Liver (tissue), 9 donors: ENCODE measurements around the gene MPST. TPM values are rescaled to one million over a fixed set of nuclear protein-coding genes. Genes with fewer than 3 reads are reported as not detected.

ENCODE experiments used
- DNase-seq: peaks from one replicate; pipeline ENCODE4 v3.0.0-alpha.2; 2017; ENCODE audit warnings: low spot score
- H3K27ac ChIP-seq, 2 donors: one replicate each; pipeline ENCODE4 v1.7.0; 2013; ENCODE audit warnings: inconsistent platforms in 2 of 2, low read length in 2 of 2, control low read depth in 1 of 2, low read depth in 1 of 2, mild to moderate bottlenecking in 1 of 2
- H3K27me3 ChIP-seq, 4 donors: one replicate each; pipeline versions ENCODE4 v1.6.1 to v1.7.0; 2013; ENCODE audit warnings: low read length in 3 of 4, inconsistent platforms in 1 of 4, mild to moderate bottlenecking in 1 of 4, moderate library complexity in 1 of 4; ENCODE audit not compliant: control insufficient read depth in 4 of 4, insufficient read depth in 4 of 4
- H3K36me3 ChIP-seq, 4 donors: one replicate each; pipeline versions ENCODE4 v1.6.1 to v1.7.0; 2013; ENCODE audit warnings: low read length in 3 of 4, mild to moderate bottlenecking in 3 of 4, low read depth in 1 of 4, moderate library complexity in 1 of 4; ENCODE audit not compliant: control insufficient read depth in 4 of 4, insufficient read depth in 3 of 4
- H3K4me1 ChIP-seq, 4 donors: one replicate each; pipeline versions ENCODE4 v1.6.1 to v1.7.0; 2013; ENCODE audit warnings: low read length in 3 of 4, mild to moderate bottlenecking in 3 of 4, moderate library complexity in 1 of 4; ENCODE audit not compliant: control insufficient read depth in 4 of 4, insufficient read depth in 4 of 4
- H3K4me3 ChIP-seq, 3 donors: one replicate each; pipeline versions ENCODE4 v1.6.1 to v1.7.0; 2013; ENCODE audit warnings: low read length in 3 of 3, control low read depth in 1 of 3, low read depth in 1 of 3, mild to moderate bottlenecking in 1 of 3
- H3K9ac ChIP-seq, 2 donors: one replicate each; pipeline ENCODE4 v1.7.0; 2013; ENCODE audit warnings: low read length in 2 of 2, mild to moderate bottlenecking in 2 of 2, moderate library complexity in 2 of 2, control low read depth in 1 of 2, low read depth in 1 of 2
- H3K9me3 ChIP-seq, 4 donors: one replicate each; pipeline versions ENCODE4 v1.6.1 to v1.7.0; 2013; ENCODE audit warnings: low read length in 3 of 4; ENCODE audit not compliant: control insufficient read depth in 4 of 4
- ATF3 ChIP-seq: IDR thresholded peaks from 2 replicates; pipeline ENCODE4 v1.6.1; 2016; ENCODE audit warnings: antibody characterized with exemption
- CTCF ChIP-seq: fragments of 150-350 bp; IDR thresholded peaks from 2 replicates; pipeline ENCODE4 v1.5.1; 2017; ENCODE audit warnings: improper control_type of control experiment, low read depth, low read length; ENCODE audit not compliant: missing input control
- EGR1 ChIP-seq, 2 donors: IDR thresholded peaks; 2 replicates each; pipeline ENCODE4 v1.6.1; 2016 to 2018; ENCODE audit warnings: antibody characterized with exemption in 2 of 2, low read depth in 2 of 2
- FOXA1 ChIP-seq: IDR thresholded peaks from 2 replicates; pipeline ENCODE4 v1.6.1; 2016; ENCODE audit warnings: antibody characterized with exemption
- FOXA2 ChIP-seq: IDR thresholded peaks from 2 replicates; pipeline ENCODE4 v1.6.1; 2016; ENCODE audit warnings: antibody characterized with exemption
- GABPA ChIP-seq, 2 donors: IDR thresholded peaks in 1 of 2; conservative IDR thresholded peaks in 1 of 2; 2 replicates each; pipeline ENCODE4 v1.6.1; 2016; ENCODE audit warnings: antibody characterized with exemption in 2 of 2, mild to moderate bottlenecking in 1 of 2, moderate library complexity in 1 of 2
- HNF4A ChIP-seq, 2 donors: conservative IDR thresholded peaks; 2 replicates each; pipeline ENCODE4 v1.6.1; 2016; ENCODE audit warnings: antibody characterized with exemption in 2 of 2, mild to moderate bottlenecking in 2 of 2
- HNF4G ChIP-seq: IDR thresholded peaks from 2 replicates; pipeline ENCODE4 v1.6.1; 2016; ENCODE audit warnings: antibody characterized with exemption
- JUND ChIP-seq, 2 donors: IDR thresholded peaks; 2 replicates each; pipeline ENCODE4 v1.6.1; 2016; ENCODE audit warnings: antibody characterized with exemption in 2 of 2
- MAX ChIP-seq: IDR thresholded peaks from 2 replicates; pipeline ENCODE4 v1.6.1; 2016; ENCODE audit warnings: antibody characterized with exemption
- NR2F2 ChIP-seq: IDR thresholded peaks from 2 replicates; pipeline ENCODE4 v1.6.1; 2016; ENCODE audit warnings: antibody characterized with exemption
- RAD21 ChIP-seq, 2 donors: IDR thresholded peaks; 2 replicates each; pipeline ENCODE4 v1.6.1; 2016; ENCODE audit warnings: antibody characterized with exemption in 2 of 2, mild to moderate bottlenecking in 2 of 2
- REST ChIP-seq: IDR thresholded peaks from 2 replicates; pipeline ENCODE4 v1.6.1; 2016; ENCODE audit warnings: antibody characterized with exemption, mild to moderate bottlenecking
- RXRA ChIP-seq, 2 donors: IDR thresholded peaks; 2 replicates each; pipeline ENCODE4 v1.6.1; 2017 to 2018; ENCODE audit warnings: antibody characterized with exemption in 2 of 2, mild to moderate bottlenecking in 1 of 2
- SP1 ChIP-seq: IDR thresholded peaks from 2 replicates; pipeline ENCODE4 v1.6.1; 2018; ENCODE audit warnings: antibody characterized with exemption, mild to moderate bottlenecking
- TAF1 ChIP-seq: conservative IDR thresholded peaks from 2 replicates; pipeline ENCODE4 v1.6.1; 2016; ENCODE audit warnings: antibody characterized with exemption, mild to moderate bottlenecking
- YY1 ChIP-seq: IDR thresholded peaks from 2 replicates; pipeline ENCODE4 v1.6.1; 2016; ENCODE audit warnings: antibody characterized with exemption, mild to moderate bottlenecking
- ZBTB33 ChIP-seq: IDR thresholded peaks from 2 replicates; pipeline ENCODE4 v1.6.1; 2016; ENCODE audit warnings: antibody characterized with exemption
- WGBS: extraction: QIAGEN DNeasy Blood & Tissue Kit; methylation state at CpG from one replicate; pipeline ENCODE4 v1.1.7; 2013; 5-methylcytosine and 5-hydroxymethylcytosine counted together
- polyA plus RNA-seq, 2 donors: library from polyadenylated mRNA; stranded (reverse) in 1 of 2; unstranded in 1 of 2; fragments of 200-250 nt in 1 of 2; fragments of >200 nt in 1 of 2; fragmentation: Nextera tagmentation in 1 of 2; extraction: Ambion mirVana in 1 of 2; gene quantifications; one replicate each; pipeline versions ENCODE4 v1.2.1 to v1.2.3, GENCODE V29; 2013 to 2015
- total RNA-seq, 2 donors: library from RNA; depleted of rRNA; stranded (reverse); fragments of >200 nt; gene quantifications; one replicate each; pipeline ENCODE4 v1.2.3, GENCODE V29; 2014
- donor health status: healthy.
- donor health status: healthy.
- donor health status: healthy.
- donor health status: healthy.
- donor health status: healthy.

The MPST gene
- total and polyA plus RNA-seq, 4 donors, result 124 to 277 (median 199) TPM

GRCh38 chr22:37028692-37029674, 9.4 kb downstream of the MPST start (continued):
- TF ChIP-seq HNF4G, result no peak
- no peak for TF ChIP-seq GABPA (IDR thresholded peaks at IDR 0.05 in 1 of 2, conservative IDR thresholded peaks at IDR 0.05 in 1 of 2)
- no peak for TF ChIP-seq SP1
- TF ChIP-seq HNF4A (conservative IDR thresholded peaks at IDR 0.05), result no peak
- TF ChIP-seq FOXA2, result no peak
- TF ChIP-seq TAF1, result no peak
- TF ChIP-seq EGR1 (IDR thresholded peaks at IDR 0.05; ENCODE audit: low read depth in 2 of 2), result no peak

GRCh38 chr22:37030560-37031281, 11.2 kb downstream of the MPST start:
- Histone ChIP-seq H3K36me3 (peaks cover 5 to 23% (median 14%) of the 10 kb centered on the region in 4 donors), H3K9me3 (no peaks in the 10 kb centered on the region), H3K9ac (no peak overlapping the region), H3K4me3 (no peak overlapping the region), H3K27ac (peak overlapping the region; percentile 91 to 92), H3K27me3 (no peaks in the 10 kb centered on the region), H3K4me1 (peaks cover 7 to 94% (median 83%) of the 10 kb centered on the region in 4 donors)
- no peak for DNase-seq
- 66% methylated on average over 14 of the region's 14 CpGs for WGBS
- TF ChIP-seq JUND (IDR thresholded peaks at IDR 0.05) (no peak), NR2F2 (no peak), MAX (no peak), ATF3 (no peak), RXRA (IDR thresholded peaks at IDR 0.05) (no peak), GABPA (IDR thresholded peaks at IDR 0.05 in 1 of 2, conservative IDR thresholded peaks at IDR 0.05 in 1 of 2) (no peak), EGR1 (IDR thresholded peaks at IDR 0.05; ENCODE audit: low read depth in 2 of 2) (no peak), REST (no peak), YY1 (no peak), HNF4G (no peak), RAD21 (IDR thresholded peaks at IDR 0.05) (no peak), FOXA1 (no peak), CTCF (no peak), TAF1 (no peak), HNF4A (conservative IDR thresholded peaks at IDR 0.05) (no peak), ZBTB33 (no peak), SP1 (no peak)
